ENCODE results near the gene KCNK16.

DNA sequence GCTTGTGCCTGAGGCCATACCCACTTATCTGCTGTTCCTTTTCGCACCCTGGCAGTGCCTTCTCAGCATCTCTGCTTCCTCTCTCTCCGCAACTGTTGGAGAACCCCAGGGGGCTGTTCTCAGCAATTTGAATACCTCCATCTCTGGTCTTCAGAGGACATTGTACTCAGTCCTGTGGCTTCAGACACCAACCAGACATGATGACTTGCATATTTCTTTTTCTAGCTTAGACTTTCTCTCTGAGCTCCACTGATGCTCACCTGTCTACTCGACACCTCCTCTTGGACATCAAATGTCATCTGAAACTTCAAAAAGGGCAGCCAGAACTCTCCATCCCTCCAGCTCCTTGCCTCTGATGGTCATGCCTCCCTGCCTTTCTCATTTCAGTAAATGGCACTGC lies 18.9 kb upstream of the KCNK16 start:
- TF ChIP-seq, protein P1, sequence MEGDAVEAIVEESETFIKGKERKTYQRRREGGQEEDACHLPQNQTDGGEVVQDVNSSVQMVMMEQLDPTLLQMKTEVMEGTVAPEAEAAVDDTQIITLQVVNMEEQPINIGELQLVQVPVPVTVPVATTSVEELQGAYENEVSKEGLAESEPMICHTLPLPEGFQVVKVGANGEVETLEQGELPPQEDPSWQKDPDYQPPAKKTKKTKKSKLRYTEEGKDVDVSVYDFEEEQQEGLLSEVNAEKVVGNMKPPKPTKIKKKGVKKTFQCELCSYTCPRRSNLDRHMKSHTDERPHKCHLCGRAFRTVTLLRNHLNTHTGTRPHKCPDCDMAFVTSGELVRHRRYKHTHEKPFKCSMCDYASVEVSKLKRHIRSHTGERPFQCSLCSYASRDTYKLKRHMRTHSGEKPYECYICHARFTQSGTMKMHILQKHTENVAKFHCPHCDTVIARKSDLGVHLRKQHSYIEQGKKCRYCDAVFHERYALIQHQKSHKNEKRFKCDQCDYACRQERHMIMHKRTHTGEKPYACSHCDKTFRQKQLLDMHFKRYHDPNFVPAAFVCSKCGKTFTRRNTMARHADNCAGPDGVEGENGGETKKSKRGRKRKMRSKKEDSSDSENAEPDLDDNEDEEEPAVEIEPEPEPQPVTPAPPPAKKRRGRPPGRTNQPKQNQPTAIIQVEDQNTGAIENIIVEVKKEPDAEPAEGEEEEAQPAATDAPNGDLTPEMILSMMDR (IDR thresholded peaks at IDR 0.05) = no peak
- no peak for TF ChIP-seq EZH2 (IDR thresholded peaks at IDR 0.05; ENCODE audit: borderline replicate concordance, insufficient read depth, low read depth, low read length, poor library complexity, severe bottlenecking)

All from B cell (primary cell).